ENCODE measurements around the gene SPRY4.

- TF ChIP-seq EZH2 (IDR thresholded peaks at IDR 0.05; ENCODE audit: insufficient read depth, poor library complexity, severe bottlenecking) (no peak), EZH2phosphoT487 (IDR thresholded peaks at IDR 0.05; ENCODE audit: insufficient read depth, low read depth) (no peak)
Measured at GRCh38 chr5:142300677-142301076, 24.1 kb downstream of the SPRY4 start.

Measured in GM23248 (cell line).